Neural cell (in vitro differentiated cells): Measurements from ENCODE around the gene FOXA3. TPM values are rescaled to one million over a fixed set of nuclear protein-coding genes. Genes with fewer than 3 reads are reported as not detected.

Experiments used
- H2AFZ ChIP-seq: fragments of 200-600, 300-800 bp; sonication (generic), shearing (Covaris generic); 2 replicates; pipeline ENCODE4 v1.6.0; 2014; ENCODE audit warnings: low read depth, mild to moderate bottlenecking, antibody characterized with exemption, low read length, moderate library complexity
- H3F3A ChIP-seq: fragments of 200-600 bp; shearing (Covaris generic); 2 replicates; pipeline ENCODE4 v1.6.1; 2016; ENCODE audit warnings: mild to moderate bottlenecking, moderate library complexity, mixed read lengths, antibody characterized with exemption, low read length; ENCODE audit not compliant: insufficient read depth, poor library complexity, severe bottlenecking
- H3K27ac ChIP-seq: fragments of 200-600, 300-800 bp; sonication (generic), shearing (Covaris generic); 2 replicates; pipeline ENCODE4 v1.5.1; 2014; ENCODE audit warnings: mild to moderate bottlenecking, low read length, moderate library complexity
- H3K27me3 ChIP-seq: fragments of 300-800, 200-600 bp; sonication (generic), shearing (Covaris generic); 2 replicates; pipeline ENCODE4 v1.6.0; 2014; ENCODE audit warnings: mild to moderate bottlenecking, low read depth, low read length, moderate library complexity; ENCODE audit not compliant: insufficient read depth
- H3K36me3 ChIP-seq: fragments of 300-800, 200-600 bp; sonication (generic), shearing (Covaris generic); 2 replicates; pipeline ENCODE4 v1.5.1; 2014; ENCODE audit warnings: mild to moderate bottlenecking, antibody characterized with exemption, low read length, moderate library complexity; ENCODE audit not compliant: insufficient read depth
- H3K4me2 ChIP-seq: fragments of 300-800, 200-600 bp; sonication (generic), shearing (Covaris generic); 2 replicates; pipeline ENCODE4 v1.6.0; 2014; ENCODE audit warnings: mild to moderate bottlenecking, low read length
- H3K4me3 ChIP-seq: fragments of 300-800, 200-600 bp; sonication (generic), shearing (Covaris generic); 2 replicates; pipeline ENCODE4 v1.5.1; 2014; ENCODE audit warnings: mild to moderate bottlenecking, low read length, moderate library complexity
- H3K79me2 ChIP-seq: fragments of 200-600 bp; shearing (Covaris generic); replicated peaks from 2 replicates; pipeline ENCODE4 v1.6.0; 2014; ENCODE audit warnings: mild to moderate bottlenecking, low read length, moderate library complexity; ENCODE audit not compliant: insufficient read depth
- H3K9ac ChIP-seq: fragments of 300-800, 200-600 bp; sonication (generic), shearing (Covaris generic); 2 replicates; pipeline ENCODE4 v1.6.1; 2016; ENCODE audit warnings: mild to moderate bottlenecking, low read length, mixed read lengths
- H3K9me2 ChIP-seq: fragments of 200-600 bp; shearing (Covaris generic); 2 replicates; pipeline ENCODE4 v1.6.1; 2016; ENCODE audit warnings: mild to moderate bottlenecking, low read length, mixed read lengths; ENCODE audit not compliant: insufficient read depth
- H3K9me3 ChIP-seq: fragments of 200-600, 300-800 bp; sonication (generic), shearing (Covaris generic); 2 replicates; pipeline ENCODE4 v1.6.1; 2016; ENCODE audit warnings: mild to moderate bottlenecking, mixed run types, low read length, moderate library complexity, mixed read lengths
- H4K20me1 ChIP-seq: fragments of 200-600 bp; shearing (Covaris generic); 2 replicates; pipeline ENCODE4 v1.6.1; 2016; ENCODE audit warnings: mild to moderate bottlenecking, mixed run types; ENCODE audit not compliant: insufficient read depth
- CTCF ChIP-seq: fragments of 450-650 bp; IDR thresholded peaks from 2 replicates; pipeline ENCODE4 v1.5.1; 2014; ENCODE audit warnings: antibody characterized with exemption, mild to moderate bottlenecking, moderate library complexity; ENCODE audit not compliant: poor library complexity, severe bottlenecking
- EP300 ChIP-seq: fragments of 450-650 bp; conservative IDR thresholded peaks from 2 replicates; pipeline ENCODE4 v1.6.1; 2014; ENCODE audit warnings: antibody characterized with exemption, mild to moderate bottlenecking, moderate library complexity; ENCODE audit not compliant: poor library complexity, severe bottlenecking
- EZH2 ChIP-seq: fragments of 200-600, 300-800 bp; shearing (Covaris generic), sonication (generic); IDR thresholded peaks from 2 replicates; pipeline ENCODE4 v1.6.1; 2014; ENCODE audit warnings: antibody characterized with exemption, low read length, borderline replicate concordance, mild to moderate bottlenecking; ENCODE audit not compliant: insufficient read depth, poor library complexity, severe bottlenecking
- MXI1 ChIP-seq: fragments of 450-650 bp; conservative IDR thresholded peaks from 2 replicates; pipeline ENCODE4 v1.6.1; 2014; ENCODE audit warnings: antibody characterized with exemption, mild to moderate bottlenecking; ENCODE audit not compliant: poor library complexity, severe bottlenecking
- POLR2AphosphoS5 ChIP-seq: IDR thresholded peaks from 2 replicates; pipeline ENCODE4 v1.6.1; 2012
- RAD21 ChIP-seq: fragments of 450-650 bp; conservative IDR thresholded peaks from 2 replicates; pipeline ENCODE4 v1.6.1; 2014; ENCODE audit warnings: antibody characterized with exemption, mild to moderate bottlenecking, moderate library complexity
- REST ChIP-seq: IDR thresholded peaks from 2 replicates; pipeline ENCODE4 v1.6.1; 2012; ENCODE audit warnings: borderline replicate concordance
- SMC3 ChIP-seq: fragments of 450-650 bp; conservative IDR thresholded peaks from 2 replicates; pipeline ENCODE4 v1.6.1; 2014; ENCODE audit warnings: antibody characterized with exemption, mild to moderate bottlenecking, moderate library complexity; ENCODE audit not compliant: poor library complexity
- TAF1 ChIP-seq: IDR thresholded peaks from 2 replicates; pipeline ENCODE4 v1.6.1; 2012; ENCODE audit warnings: low read depth
- polyA plus RNA-seq: library from polyadenylated mRNA; depleted of rRNA; stranded (reverse); fragments of >200 nt; gene quantifications from 2 replicates; pipeline ENCODE4 v1.2.3, GENCODE V29; 2014

The FOXA3 gene
- polyA plus RNA-seq, 1 donor from 2014 or later: not detected

- Histone ChIP-seq H2AFZ (no peak overlapping the region), H3K9ac (no peak overlapping the region), H3K9me3 (no peaks in the 10 kb centered on the region), H3K27ac (no peak overlapping the region), H3K79me2 (no peaks in the 10 kb centered on the region), H3K27me3 (no peaks in the 10 kb centered on the region), H3F3A (no peaks in the 10 kb centered on the region), H4K20me1 (no peaks in the 10 kb centered on the region), H3K36me3 (peaks cover 6% of the 10 kb centered on the region), H3K9me2 (no peaks in the 10 kb centered on the region), H3K4me3 (no peak overlapping the region), H3K4me2 (no peak overlapping the region)
- TF ChIP-seq TAF1 (no peak), REST (no peak), EP300 (no peak), SMC3 (no peak), RAD21 (no peak), MXI1 (no peak), POLR2AphosphoS5 (no peak), CTCF (no peak), EZH2 (no peak)
Measured at GRCh38 chr19:45847663-45848062, 16.5 kb upstream of the FOXA3 start.

GRCh38 chr19:45848922-45849321 is 15.2 kb upstream of the FOXA3 start:
- no peak overlapping the region for H3K4me3 ChIP-seq
- no peaks in the 10 kb centered on the region for H3K9me3 ChIP-seq
- H2AFZ ChIP-seq: no peak overlapping the region
- no peak overlapping the region for H3K27ac ChIP-seq
- H3F3A ChIP-seq: no peaks in the 10 kb centered on the region
- H3K79me2 ChIP-seq: no peaks in the 10 kb centered on the region
- H4K20me1 ChIP-seq: no peaks in the 10 kb centered on the region
- TF ChIP-seq SMC3 (no peak), REST (no peak), EP300 (no peak), MXI1 (no peak), TAF1 (no peak), RAD21 (no peak), POLR2AphosphoS5 (no peak), CTCF (no peak), EZH2 (no peak)
- H3K4me2 ChIP-seq: no peak overlapping the region
- H3K9me2 ChIP-seq: no peaks in the 10 kb centered on the region
- no peaks in the 10 kb centered on the region for H3K27me3 ChIP-seq
- peaks cover 6% of the 10 kb centered on the region for H3K36me3 ChIP-seq
- no peak overlapping the region for H3K9ac ChIP-seq
